LoVo (cell line): ENCODE data around the gene FGF22.

ENCODE experiments used
- DNase-seq: peaks from one replicate; pipeline ENCODE4 v3.0.0-alpha.2; 2016; ENCODE audit warnings: low spot score

The FGF22 gene

DNA sequence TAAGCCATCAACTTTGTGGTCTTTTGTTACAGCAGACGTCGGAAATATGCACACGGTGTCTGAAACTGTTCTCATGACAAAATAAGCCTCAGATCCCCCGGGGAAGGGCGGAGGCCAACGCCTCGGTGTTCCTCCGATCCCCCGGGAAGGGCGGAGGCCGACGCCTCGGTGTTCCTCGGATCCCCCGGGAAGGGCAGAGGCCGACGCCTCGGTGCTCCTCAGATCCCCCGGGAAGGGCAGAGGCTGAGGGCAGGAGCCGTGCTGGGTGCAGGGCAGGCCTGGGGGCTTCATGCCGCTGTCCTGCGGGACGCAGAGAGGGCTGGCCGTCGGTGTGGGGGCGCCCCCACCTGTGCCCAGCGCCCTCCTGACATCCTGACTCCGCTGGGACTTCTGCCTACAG is 4.7 kb downstream of the FGF22 start:
- DNase-seq, result no peak

DNA sequence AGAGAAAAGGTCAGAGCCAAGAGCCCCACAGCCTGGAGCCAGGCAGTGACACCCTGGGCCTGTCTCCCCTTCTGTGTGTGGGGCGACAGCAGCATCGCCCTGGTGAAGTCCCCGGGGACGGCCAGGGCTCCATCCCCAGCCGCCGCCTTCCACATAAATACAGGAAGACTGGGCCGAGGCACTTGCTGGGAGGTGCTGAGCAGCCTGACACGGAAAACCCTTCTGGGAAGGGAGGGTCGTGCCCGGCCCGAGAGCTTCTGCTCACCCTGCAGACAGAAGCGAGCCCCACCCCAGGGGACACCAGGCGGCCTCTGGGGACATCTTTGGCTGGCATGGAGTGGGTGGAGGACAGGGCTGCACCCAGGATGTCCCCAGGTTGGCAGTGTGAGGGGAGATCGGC is 5.1 kb downstream of the FGF22 start:
- DNase-seq, result no peak

DNA sequence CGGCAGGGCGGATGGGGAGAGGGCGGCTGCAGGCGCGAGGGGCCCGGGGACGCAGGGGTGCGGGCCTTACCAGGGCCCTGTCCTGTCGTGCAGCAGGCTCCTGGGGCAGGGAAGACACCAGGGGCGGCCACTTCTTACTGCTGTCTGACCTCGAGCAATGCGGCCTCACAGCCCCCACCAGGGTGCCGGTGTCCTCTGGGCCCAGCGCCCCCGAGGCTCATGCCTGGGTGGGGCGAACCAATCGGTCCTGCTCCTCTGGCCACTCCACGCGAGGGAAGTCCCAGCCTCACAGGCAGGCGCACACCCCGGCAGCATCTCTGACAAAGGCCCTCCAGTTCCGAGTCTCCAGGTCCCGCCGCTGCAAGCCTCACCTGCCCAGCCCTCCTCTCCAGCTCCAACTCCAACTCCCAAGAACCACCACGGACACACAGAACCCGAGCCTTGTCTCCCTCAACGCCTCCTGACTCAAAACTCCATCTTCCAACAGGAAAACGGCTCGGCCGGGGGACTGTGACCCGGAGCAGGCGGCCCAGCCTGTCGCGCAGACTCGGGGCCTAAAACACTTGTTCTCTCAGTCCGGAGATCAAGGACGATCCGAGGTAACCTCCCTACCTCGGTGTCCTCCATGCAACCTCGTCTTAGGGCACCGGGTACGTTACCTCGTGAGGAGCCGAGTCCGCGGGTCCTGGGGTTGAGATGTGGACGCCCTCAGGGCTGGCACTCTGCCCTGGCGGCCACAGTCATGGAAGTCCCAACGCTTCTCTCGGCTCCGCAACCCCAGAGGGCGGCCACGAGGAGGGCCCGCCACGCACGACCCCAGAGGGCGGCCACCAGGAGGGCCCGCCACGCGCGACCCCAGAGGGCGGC is 6.5 kb downstream of the FGF22 start:
- no peak for DNase-seq

DNA sequence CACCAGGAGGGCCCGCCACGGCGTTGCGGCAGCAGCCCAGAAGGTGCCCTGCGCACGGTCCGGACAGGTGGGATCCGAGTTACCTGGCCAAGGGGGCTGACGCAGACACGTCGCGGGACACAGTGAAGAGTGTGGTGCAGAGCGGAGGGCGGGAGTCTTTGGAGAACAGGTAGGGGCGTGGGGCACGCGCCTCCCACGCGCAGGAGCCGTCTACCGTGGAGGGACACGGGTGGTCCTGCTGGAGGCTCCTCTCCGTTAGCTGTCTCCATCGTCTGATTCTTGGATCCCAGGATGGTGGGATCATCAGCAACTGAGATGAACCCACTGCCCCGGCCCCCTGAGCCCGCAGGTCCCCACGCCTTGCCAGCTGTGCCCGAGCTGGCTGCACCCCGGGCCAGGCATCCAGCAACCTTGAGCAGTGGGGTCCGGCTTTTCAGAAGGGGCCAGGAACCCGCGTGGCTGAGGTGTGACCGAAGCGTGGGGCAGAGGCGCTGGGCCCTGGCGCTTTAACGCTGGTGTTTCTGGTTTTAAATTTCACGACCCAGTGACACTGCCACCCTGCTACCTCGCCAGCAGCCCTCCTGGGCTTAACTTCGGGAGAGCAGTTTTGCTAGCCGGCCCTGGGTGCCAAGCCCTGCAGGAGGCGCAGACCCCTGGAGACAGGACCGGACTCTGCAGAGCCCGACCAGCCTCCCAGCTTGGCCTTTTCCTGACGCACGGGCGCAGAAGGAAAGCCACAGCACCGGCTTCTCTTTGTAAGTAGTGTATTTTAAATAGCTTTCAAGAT is 7.3 kb downstream of the FGF22 start:
- no peak for DNase-seq

DNA sequence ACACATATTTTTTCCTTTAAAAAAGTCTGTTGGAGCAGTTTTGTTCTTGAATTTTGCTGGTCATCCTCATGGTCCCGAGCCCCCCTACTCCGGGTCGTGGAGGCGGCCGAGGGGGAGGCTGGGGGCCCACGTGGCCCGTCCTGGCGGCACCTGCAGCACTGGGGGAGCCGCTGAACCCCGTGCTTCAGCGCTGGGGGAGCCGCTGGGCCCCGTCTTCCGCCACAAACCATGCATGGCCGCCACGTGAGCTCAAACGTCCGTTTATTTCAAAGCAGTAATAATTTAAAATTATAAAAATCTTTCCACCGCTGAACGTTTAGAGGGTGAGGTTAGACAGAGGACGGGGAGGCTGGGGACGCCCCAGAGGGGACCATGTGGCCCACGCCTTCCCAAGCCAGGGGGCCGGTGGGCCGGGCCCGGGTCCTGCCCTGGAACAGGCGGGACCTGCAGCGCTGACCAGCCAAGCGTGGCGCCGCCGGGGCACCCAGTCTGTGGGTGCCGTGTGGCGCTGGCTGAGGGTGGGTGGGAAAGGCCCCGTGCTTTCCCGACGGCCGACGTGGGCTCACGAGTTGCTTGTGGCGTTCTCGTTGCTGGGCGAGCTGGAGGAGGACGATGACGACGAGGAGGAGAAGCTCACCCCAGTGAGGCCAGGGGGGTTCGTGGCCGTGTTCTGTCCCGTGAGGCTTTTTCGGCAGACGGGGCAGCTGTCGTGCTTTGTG is 8.0 kb downstream of the FGF22 start:
- DNase-seq, result no peak

DNA sequence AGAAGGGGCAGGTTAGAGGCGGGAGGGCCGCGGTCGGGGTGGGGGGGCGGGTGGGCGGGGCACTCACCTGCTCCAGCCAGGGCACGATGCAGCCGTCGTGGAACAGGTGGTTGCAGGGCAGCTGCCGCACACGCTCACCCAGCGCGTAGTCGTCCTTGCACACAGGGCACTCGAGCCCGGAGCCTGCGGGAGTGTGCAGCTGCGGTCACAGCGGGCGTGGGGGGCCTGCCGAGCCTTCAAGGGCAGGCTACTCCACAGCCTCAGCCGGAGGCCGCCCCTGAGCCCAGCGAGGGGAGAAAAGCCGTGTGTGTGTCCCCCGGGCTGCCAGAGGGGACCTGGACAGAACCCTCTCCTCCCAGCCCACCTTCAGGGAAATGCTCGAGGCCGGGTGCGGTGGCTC is 8.6 kb downstream of the FGF22 start:
- DNase-seq, result no peak

DNA sequence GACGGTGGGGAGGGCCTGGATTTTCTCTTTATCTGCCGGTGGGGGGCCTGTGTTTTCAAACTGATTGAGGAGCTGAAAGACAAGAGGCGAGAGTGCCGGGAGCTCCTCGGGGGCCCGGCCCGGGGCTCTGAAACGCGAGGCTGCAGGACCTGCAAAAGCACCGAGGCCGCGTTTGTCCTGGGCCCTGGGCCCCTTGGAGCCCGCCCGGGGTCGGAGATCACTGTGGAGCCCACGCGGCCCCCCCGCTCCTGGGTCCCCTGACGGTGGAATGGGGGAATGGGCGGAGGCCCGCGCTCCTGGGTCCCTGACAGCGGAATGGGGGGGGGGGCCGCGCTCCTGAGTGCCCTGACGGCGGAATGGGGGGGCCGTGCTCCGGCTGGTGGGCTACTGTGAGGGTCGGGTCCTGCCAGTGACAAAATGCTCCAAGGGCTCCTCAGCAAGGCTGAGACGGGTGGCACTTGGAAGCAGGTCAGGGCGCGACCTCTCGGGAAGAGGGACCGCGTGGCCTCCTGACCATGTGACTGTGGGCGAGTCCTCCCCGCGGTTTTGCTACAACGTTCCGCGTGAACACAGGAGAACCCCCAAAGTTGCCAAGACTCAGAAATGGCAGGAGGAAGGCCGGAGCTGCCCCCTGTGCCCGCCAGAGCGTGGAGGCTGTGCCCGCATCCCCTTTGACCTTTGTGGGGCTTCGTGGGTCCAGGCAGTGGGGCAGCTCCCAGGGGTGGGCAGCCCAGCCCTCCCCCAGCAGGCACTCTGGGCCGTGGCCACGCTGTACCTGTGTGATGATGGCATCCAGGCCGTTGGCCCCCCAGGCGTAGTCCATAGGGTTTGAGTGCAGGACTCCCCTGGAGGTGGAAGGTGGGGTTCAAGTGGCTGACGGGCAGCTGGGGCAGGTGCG is 9.5 kb downstream of the FGF22 start:
- no peak for DNase-seq

DNA sequence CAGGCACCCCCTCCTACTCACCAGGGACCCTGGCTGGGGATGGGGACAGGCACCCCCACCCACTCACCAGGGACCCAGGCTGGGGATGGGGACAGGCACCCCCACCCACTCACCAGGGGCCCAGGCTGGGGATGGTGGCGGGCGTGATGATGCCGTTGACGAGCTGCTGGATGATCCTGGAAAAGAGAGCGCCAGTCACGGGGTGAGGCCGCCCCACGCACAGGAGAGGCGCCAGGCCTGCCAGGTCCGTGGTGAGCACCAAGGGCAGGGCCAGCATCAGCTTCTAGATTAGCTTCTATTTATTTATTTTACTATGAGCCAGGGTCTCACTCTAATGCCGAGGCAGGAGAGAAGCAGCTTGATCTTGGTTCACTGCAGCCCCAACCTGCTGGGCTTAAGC is 10.4 kb downstream of the FGF22 start:
- no peak for DNase-seq

DNA sequence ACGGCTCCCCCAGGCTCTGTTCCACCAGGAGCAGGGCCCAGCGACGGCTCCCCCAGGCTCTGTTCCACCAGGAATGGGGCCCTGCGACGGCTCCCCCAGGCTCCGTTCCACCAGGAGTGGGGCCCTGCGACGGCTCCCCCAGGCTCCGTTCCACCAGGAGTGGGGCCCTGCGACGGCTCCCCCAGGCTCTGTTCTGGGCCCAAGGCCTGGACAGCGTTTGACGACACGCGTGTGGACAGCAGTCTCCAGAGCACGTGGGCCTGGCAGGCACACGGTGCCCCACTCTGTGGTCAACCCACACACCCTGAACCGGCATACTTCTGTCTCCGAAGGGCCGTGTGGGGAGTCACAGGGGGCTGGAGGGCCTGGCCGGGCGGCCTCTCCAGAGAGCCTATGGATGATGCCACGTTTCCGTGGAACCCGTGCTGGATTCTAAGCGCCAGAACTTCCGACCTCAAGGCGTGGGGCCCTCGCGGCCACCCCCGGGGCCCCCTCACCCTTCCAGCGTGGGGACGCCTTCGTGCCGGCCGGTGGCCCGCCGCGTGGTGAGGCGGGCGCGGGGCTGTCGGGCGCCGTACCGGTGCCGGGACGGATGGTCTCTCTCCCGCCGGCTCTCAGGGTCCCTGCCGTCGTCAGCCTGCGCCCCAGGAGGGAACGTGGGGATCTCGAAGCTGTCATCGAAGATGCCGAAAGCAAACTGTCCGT is 11.6 kb downstream of the FGF22 start:
- no peak for DNase-seq

DNA sequence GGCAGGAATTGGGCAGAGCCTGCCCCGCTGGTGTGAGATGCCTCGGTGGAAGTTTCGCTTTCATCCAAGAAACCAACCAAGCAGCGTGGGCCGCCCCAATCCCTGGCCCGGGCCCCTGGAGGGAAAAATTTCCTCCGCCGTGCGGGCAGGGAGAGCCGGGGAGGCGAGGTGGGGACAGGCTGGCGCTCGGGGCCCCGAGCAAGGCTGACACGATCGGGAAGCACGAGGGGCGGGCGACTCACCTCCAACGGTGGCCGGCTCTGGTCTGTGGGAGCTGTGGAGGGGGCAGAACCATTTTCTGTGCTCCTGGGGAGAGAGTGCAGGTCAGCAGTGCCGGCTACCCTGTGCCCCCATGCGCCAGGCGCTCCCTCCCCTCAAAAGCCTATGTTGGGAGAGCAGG is 12.3 kb downstream of the FGF22 start:
- DNase-seq, result no peak

DNA sequence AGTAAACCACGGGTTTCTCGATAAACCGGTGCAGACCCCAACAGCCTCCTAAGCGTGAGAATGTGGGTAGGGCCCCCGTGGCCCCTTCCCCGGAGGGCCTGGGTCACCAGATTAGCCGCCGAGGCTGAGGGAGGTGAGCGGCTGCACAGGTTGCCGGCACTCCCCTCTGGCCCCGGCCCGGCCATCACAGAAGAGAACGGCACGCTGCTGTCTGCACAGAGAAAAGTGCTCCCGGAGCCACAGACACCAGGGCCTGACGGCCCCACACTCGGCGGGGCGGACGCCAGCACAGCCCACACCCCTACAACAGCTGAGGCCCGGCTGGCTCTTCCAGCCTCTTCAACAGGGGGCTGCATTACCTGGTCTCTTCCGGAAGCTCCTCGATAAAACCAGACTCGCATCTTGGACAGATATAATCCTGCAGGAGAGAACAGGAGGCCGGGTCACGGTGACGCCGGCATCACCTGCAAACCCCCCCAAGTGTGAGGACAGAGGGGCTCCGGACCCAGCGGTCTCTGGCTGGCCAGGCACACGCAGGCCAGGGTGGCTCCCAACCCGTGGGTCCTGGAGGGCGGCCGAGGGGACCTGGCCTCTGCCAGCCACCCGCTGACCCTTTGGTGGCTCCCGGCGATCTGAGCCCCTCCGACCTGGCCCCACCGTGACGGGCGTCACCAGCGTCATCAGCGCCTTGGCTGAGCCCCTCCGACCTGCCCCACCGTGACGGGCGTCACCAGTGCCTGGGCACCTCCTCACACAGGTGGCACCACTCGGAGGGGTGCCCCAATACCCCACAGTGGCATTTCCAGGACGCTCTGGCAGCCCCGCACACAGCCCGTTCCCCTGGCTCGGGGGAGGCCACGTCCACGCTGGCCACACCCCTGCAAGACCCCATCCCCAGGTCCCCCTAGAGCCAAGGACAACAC is 13.0 kb downstream of the FGF22 start:
- DNase-seq, result no peak

DNA sequence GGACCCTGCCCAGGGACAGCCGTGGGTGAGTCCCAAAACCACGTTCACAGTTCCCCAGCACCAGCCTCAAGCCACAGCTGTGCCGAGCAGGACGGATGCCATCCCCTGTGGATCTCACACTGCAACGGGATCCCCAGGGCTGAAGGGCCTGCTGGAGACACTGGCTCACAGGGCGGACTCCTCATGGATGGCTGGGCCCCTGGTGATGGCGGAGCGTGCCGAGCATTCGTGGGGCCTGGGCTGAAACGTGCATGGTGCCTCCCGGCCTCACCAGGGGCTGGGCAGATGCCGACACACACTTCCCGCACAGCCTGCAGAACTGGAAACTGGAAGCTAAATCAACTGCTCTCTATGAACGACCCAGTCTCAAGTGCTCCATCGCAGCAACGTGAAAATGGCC is 13.7 kb downstream of the FGF22 start:
- DNase-seq, result no peak

DNA sequence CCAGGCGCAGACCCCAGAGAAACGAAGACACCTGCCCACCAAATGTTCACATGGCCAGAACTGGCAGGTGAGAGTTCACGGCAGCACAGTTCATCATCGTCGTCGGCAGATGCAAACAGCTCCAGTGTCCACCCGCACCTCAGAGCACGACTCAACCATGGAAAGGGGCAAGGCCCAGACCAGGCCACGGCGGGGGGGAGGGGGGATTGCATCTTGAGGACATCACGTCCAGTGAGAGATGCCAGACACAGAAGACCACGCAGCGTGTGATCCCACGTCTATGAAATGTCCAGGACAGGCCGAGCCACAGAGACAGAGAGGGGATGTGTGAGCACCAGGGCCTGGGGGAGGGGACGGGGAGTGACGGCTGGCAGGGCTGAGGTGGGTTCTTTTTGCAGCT is 16.0 kb downstream of the FGF22 start:
- no peak for DNase-seq

DNA sequence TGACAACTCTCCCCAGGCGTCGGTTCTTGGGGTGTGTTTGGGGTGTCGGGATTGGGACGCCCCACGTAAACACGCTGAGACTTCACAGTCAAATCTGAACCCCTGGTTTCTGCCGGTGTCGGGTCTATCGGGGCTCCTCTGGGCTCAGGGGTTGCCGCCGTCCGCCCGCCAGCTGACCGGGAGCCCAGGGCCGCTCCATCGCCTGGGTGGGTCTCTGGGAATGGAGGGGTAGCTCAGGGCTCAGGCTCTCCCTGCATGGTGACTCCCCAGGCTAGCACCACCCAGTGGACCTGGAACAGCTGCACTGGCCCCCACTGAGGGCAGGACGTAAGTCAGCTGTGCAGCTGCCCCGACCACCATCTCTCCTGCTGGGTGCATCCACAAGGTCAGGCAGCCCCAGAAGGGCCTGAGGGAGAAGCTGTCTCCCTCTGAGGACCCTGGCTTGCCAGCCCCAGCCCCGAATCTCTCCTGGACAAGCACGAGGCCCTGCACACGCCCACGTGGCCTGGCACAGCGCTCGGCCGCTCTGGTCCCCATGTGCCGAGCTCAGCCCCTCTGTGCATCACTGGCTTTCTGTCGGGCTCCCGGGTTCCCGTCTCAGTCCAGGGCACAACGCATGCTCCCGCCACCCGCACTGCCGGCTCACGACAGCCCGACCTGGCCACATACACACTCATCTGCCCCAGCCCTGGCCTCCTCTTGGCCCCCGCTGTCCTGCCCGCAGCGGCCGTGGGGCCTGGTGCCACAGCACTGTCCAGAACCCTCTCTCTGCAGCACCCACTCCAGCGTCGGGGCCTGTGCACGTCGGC is 17.3 kb downstream of the FGF22 start:
- DNase-seq, result no peak

DNA sequence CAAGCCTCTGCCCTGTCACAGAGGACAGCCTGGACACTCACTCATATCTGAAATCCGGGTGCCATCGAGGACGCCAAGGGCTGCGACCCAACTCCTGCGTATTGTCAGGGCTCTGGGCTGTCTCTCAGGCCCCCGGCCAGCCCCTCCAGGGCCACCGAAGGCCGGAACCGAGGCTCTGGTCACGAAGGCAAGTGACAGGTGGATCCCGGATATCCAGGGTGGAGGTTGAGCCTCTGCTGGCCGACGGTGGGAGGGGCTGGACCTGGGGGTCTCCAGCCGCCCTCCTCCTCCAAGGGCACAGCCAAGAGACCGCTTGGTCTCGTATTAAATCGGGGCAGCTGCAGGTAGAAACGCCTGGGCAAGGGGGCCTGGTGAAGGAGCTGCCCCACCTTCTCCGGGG is 17.9 kb downstream of the FGF22 start:
- DNase-seq, result no peak

DNA sequence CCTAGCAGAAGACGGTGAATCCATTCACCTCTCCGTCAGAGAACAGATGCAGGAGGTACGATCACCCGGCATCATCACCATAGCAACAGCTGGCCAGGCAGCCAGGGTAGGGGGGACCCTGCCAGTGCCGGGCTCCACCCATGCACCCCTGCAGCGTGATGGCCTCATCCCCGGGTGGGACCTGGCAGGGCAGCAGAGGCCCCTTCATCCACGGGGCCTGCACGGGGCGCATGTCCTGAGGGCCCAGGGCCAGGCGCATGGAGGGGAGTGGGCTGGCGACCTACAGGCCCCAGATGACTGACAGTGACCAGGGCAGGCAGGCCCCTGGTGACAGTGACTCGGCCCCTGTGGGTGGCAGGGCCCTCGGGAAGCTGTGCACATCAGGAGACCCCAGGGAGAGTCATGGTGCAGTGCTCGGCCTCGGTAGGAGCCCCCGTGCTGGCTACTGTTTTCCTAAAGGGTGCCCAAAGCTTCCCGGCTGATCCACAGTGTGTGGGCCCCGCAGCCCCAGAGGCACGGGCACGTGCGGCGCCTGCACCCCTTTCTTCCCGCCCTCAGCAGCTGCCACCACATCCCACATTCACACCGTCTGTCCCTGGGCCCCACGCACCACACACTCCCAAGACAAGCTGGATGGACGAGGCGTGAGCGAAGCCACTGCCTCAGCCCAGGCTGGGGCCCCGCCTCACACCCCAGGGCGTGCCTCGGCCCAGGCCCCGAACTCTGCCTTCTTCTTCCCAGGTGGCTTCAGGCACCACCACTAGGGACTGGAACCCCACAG is 18.6 kb downstream of the FGF22 start:
- no peak for DNase-seq

DNA sequence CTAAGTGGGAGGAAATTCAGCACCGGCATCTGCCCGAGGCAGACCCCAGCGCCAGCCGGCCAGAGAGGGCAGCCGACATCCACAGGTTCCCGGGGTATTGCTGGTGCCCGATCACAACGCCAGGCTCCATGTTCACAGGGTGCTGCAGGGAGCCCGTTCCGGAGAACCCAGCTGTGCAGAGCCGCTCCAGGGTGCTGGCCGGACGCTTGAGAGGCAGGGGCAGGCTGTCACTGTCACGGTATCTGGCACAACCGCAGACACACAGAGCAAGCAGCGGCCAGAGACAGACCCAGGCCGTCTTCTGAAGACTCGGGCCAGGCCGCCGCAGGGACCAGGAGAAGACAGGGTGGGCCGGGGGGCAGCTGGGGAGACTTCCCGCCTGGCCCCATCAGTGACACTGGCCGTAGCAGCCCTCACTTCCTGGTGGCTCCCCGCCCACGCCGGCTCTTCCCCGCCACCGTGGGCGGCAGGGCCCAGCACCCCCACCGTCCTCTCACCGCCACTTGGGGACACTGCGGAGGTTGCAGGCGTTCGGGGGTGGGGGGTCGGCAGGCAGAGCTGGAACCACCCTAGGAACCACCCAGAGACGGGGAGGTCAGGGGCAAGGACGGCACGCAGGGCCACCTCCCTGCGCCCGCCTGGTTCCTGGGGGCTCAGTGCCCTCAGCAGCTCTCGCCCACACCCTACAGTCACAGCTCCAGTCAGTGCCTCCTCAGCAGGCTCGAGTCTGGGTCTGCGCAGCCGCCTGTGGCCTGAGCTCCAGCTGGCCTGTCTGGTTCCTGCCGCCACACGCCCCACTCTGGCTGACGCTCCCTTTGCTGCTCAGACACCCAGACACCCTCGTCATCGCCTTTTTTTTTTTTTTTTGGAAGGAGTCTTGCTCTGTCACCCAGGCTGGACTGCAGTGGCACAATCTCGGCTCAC is 19.5 kb downstream of the FGF22 start:
- no peak for DNase-seq
